Left lung (tissue), 10 donors: ENCODE measurements around the gene MARS2. TPM values are rescaled to one million over a fixed set of nuclear protein-coding genes. Genes with fewer than 3 reads are reported as not detected.
A peak's percentile ranks its signal among the peaks of the same experiment; 100 is the strongest.
"Not testable (repeated sequence)": the region's sequence is repeated elsewhere in the genome, so short reads cannot be mapped to it uniquely, and the experiment has no call there.

Source experiments
- ATAC-seq: fragments of 200-7000 bp; cut with Tn5 transposase; one replicate; pipeline ENCODE4 v1.9.1; 2020; ENCODE audit warnings: moderate library complexity
- DNase-seq, 4 donors: peaks; one replicate each; pipeline ENCODE4 v3.0.0-alpha.2; 2013 to 2020
- H3K27ac ChIP-seq, 2 donors: fragments of 200-600 bp; sonication (generic) in 1 of 2; one replicate each; pipeline versions ENCODE4 v1.5.0 to v1.8.0; 2020 to 2021
- H3K27me3 ChIP-seq, 2 donors: fragments of 200-600 bp; sonication (generic) in 1 of 2; one replicate each; pipeline versions ENCODE4 v1.5.0 to v1.8.0; 2020 to 2021
- H3K36me3 ChIP-seq, 2 donors: fragments of 200-600 bp; sonication (generic) in 1 of 2; one replicate each; pipeline versions ENCODE4 v1.5.0 to v1.8.0; 2020 to 2021
- H3K4me1 ChIP-seq, 2 donors: fragments of 200-600 bp; one replicate each; pipeline ENCODE4 v1.8.0; 2021
- H3K4me3 ChIP-seq, 2 donors: fragments of 200-600 bp; sonication (generic) in 1 of 2; one replicate each; pipeline versions ENCODE4 v1.5.0 to v1.8.0; 2020 to 2021; ENCODE audit warnings: mild to moderate bottlenecking in 1 of 2
- H3K9me3 ChIP-seq, 2 donors: fragments of 200-600 bp; sonication (generic) in 1 of 2; one replicate each; pipeline versions ENCODE4 v1.5.0 to v1.8.0; 2020 to 2021
- CTCF ChIP-seq, 2 donors: fragments of 200-600 bp; sonication (generic) in 1 of 2; IDR thresholded peaks; one replicate each; pipeline versions ENCODE4 v1.5.0 to v1.8.0; 2021; ENCODE audit warnings: antibody characterized with exemption in 2 of 2
- intact Hi-C, 2 donors: fragments of 100-400 bp; cut with DNase I; formaldehyde crosslinking; loops; one replicate each; pipeline versions ENCODE4 v1.11.2 to v1.14.2; 2022
- polyA plus RNA-seq, 6 donors: library from polyadenylated mRNA; unstranded; fragments of 120-200 nt; gene quantifications; one replicate each; pipeline ENCODE4 v1.2.1, GENCODE V29; 2013; ENCODE audit not compliant: insufficient read length in 6 of 6
- total RNA-seq, 2 donors: library from RNA; stranded (reverse); fragmentation: NEBNext Ultra II Directional; extraction: Animal tissue kit (Norgen Biotek cat#: 25700); gene quantifications; one replicate each; pipeline ENCODE4 v1.2.1, GENCODE V29; 2021
- donor health status: DM: no; HTN: yes; CAD: no.
- donor health status: DM: no; HTN: no; CAD: no.

The MARS2 gene
- total and polyA plus RNA-seq, 8 donors: 3.5 to 7.8 (median 5.3) TPM

DNA sequence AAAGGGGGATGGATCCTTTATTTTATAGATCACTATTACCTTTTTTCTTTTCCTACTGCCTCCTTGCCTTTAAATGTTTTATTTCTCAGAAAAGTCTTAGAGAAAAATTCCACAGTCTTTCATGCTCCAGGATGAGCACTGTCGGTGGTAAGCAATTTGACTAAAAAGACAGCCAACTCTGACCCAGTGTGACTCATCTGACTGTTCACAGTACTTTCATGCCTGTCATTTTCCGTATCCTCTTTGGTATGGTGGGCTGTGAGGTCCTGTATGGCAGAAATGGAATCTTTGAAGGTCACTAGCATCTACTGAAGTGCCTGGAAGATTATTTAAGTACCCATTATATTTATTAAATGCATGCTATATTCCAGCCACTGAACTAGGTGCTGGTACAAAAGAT lies 27.7 kb upstream of the MARS2 start:
- ATAC-seq: no peak
- intact Hi-C loops: no loop called here
- no peak overlapping the region for H3K27ac ChIP-seq

DNA sequence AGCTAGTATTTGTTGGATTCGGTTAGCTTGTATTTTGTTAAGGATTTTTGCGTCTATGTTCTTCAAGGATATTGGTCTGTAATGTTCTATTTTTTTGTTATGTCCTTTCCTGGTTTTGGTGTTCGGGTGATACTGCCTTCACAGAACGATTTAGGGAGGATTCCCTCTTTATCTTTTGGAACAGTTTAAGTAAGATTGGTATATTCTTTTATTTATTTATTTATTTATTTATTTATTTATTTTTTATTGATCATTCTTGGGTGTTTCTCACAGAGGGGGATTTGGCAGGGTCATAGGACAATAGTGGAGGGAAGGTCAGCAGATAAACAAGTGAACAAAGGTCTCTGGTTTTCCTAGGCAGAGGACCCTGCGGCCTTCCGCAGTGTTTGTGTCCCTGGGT lies 10.0 kb upstream of the MARS2 start:
- H3K27me3 ChIP-seq, intact Hi-C loops, H3K9me3 ChIP-seq, H3K4me1 ChIP-seq, ATAC-seq, H3K36me3 ChIP-seq, DNase-seq, H3K4me3 ChIP-seq, H3K27ac ChIP-seq: not testable (repeated sequence)

More for the DNA sequence above, 27.7 kb upstream of the MARS2 start:
- Histone ChIP-seq H3K4me1 (no peaks in the 10 kb centered on the region), H3K9me3 (no peaks in the 10 kb centered on the region), H3K36me3 (no peaks in the 10 kb centered on the region), H3K4me3 (no peak overlapping the region), H3K27me3 (no peaks in the 10 kb centered on the region)
- TF ChIP-seq CTCF (IDR thresholded peaks at IDR 0.05): no peak
- no peak for DNase-seq

- H3K9me3 ChIP-seq, DNase-seq, H3K4me1 ChIP-seq, H3K27me3 ChIP-seq, ATAC-seq, H3K36me3 ChIP-seq, intact Hi-C loops, H3K27ac ChIP-seq, H3K4me3 ChIP-seq: not testable (repeated sequence)
These were observed 9.2 kb upstream of the MARS2 start for GRCh38 chr2:197695971-197696370.

DNA sequence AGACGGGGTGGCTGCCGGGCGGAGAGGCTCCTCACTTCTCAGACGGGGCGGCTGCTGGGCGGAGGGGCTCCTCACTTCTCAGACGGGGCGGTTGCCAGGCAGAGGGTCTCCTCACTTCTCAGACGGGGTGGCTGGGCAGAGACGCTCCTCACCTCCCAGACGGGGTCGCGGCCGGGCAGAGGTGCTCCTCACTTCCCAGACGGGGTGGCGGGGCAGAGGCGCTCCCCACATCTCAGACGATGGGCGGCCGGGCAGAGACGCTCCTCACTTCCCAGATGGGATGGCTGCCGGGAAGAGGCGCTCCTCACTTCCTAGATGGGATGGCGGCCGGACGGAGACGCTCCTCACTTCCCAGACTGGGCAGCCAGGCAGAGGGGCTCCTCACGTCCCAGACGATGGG lies 8.6 kb upstream of the MARS2 start:
- intact Hi-C loops, DNase-seq, ATAC-seq, H3K27me3 ChIP-seq, H3K27ac ChIP-seq, H3K4me3 ChIP-seq, H3K9me3 ChIP-seq, H3K4me1 ChIP-seq, H3K36me3 ChIP-seq: not testable (repeated sequence)

DNA sequence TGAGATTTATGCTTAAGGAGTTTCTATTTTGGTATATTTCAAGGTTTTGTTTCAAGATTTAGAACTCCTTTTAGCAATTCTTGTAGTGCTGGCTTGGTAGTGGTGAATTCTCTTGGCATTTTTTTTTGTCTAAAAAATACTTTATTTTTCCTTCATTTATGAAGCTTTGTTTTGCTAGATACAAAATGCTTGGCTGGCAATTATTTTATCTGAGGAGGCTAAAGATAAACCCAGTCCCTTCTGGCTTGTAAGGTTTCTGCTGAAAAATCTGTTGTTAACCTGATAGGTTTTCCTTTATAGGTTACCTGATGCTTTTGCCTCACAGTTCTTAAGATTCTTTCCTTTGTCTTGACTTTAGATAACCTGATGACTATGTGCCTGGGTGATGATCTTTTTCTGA lies 5.4 kb upstream of the MARS2 start:
- DNase-seq, H3K9me3 ChIP-seq, ATAC-seq, H3K4me3 ChIP-seq, H3K36me3 ChIP-seq, H3K27me3 ChIP-seq, intact Hi-C loops, H3K4me1 ChIP-seq, H3K27ac ChIP-seq: not testable (repeated sequence)

- no peaks in the 10 kb centered on the region for H3K9me3 ChIP-seq
- no peaks in the 10 kb centered on the region for H3K36me3 ChIP-seq
- H3K27me3 ChIP-seq: no peaks in the 10 kb centered on the region
- ATAC-seq: no peak
- H3K4me1 ChIP-seq: peaks cover 0 to 11% of the 10 kb centered on the region in 2 donors
- no peak for TF ChIP-seq CTCF (IDR thresholded peaks at IDR 0.05)
- no peak overlapping the region for H3K27ac ChIP-seq
- intact Hi-C loops: no loop called here
- DNase-seq: no peak
- no peak overlapping the region for H3K4me3 ChIP-seq
These were observed 4.2 kb upstream of the MARS2 start for GRCh38 chr2:197700960-197701359.

DNA sequence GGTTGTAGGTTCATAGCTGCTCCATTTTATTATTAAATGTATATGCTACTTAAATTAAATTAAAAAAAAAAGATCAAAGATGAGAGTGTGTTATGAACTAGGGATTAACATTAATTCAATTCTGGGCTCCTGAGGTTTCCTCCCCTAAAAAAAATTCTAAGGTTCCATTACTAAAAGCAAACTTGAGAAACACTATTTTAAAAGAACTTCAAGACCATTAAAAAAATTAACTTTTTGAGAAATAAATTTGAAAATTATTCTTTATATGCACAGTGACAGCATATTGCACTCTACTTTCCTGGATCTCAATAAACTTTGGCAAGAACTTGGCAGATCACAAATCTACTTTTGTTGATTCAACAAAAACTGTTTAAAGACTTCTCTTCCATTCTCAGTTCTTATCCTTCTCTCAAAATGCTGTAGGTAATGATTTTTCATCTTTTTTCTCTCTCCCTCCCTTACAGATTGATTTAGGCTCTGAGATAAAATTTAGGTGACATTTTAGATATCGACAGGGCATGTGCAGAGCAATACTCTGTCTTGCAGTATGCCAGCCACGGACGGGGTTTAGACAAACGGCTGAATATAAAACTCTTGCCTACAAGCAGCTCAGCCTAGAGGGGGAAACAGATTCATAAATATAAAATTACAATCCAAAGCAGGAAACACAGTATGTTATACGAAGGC lies 592 bp upstream of the MARS2 start:
- no peaks in the 10 kb centered on the region for H3K9me3 ChIP-seq
- intact Hi-C loops: no loop called here
- TF ChIP-seq CTCF (IDR thresholded peaks at IDR 0.05): no peak
- H3K27ac ChIP-seq: peak overlapping the region; percentile 78 to 87
- H3K4me1 ChIP-seq: peaks cover 25 to 42% of the 10 kb centered on the region in 2 donors
- DNase-seq (no peak), ATAC-seq (peak; percentile 48)
- peak overlapping the region; percentile 30 to 86 for H3K4me3 ChIP-seq
- no peaks in the 10 kb centered on the region for H3K36me3 ChIP-seq
- no peaks in the 10 kb centered on the region for H3K27me3 ChIP-seq
